HL-60 (cell line): Measurements from ENCODE around the gene PLAAT3.

Experiments
- GABPA ChIP-seq: IDR thresholded peaks from 2 replicates; pipeline ENCODE4 v1.6.1; 2012; ENCODE audit warnings: low read depth
- POLR2AphosphoS5 ChIP-seq: IDR thresholded peaks from 2 replicates; pipeline ENCODE4 v1.6.1; 2012; ENCODE audit warnings: low read depth
- REST ChIP-seq: IDR thresholded peaks from 2 replicates; pipeline ENCODE4 v1.6.1; 2012; ENCODE audit warnings: low read depth; ENCODE audit not compliant: insufficient replicate concordance
- TF ChIP-seq, protein P1 (sequence below): IDR thresholded peaks from one replicate; pipeline ENCODE4 v1.5.1; 2011; ENCODE audit warnings: low read length, control low read depth, inconsistent platforms; ENCODE audit not compliant: insufficient read depth

DNA sequence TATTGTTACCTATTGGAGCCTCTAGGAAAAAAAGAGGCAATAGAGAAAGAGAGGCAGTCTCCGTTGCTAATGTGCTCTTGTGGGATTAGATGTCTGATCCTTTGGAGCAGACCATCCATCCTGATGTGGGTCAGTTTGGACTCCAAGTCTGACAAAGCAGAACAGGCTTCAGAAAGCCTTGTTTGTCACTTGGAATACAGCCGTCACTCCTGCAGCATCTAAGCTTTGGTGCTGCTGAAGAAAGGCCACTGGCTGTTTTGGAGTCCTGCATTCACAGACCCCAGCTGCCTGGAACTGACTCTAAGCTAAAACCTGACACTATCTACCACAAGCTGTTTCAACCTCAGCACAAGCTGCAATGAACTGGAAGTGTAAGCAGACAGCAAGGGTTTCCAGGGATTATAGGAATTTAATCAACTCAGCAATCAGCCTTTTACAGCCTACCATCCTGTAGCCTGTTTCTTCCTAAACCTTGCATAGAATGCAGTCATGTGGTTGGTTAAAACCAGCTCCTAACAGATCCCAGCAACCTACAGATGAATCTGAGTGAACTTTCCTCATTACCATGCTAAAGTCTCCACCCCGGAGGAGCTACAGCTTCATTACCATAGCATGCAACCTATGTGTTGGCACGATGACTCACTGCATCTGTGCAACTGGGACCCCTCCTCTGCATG lies 81.3 kb downstream of the PLAAT3 start:
- TF ChIP-seq, protein P1, sequence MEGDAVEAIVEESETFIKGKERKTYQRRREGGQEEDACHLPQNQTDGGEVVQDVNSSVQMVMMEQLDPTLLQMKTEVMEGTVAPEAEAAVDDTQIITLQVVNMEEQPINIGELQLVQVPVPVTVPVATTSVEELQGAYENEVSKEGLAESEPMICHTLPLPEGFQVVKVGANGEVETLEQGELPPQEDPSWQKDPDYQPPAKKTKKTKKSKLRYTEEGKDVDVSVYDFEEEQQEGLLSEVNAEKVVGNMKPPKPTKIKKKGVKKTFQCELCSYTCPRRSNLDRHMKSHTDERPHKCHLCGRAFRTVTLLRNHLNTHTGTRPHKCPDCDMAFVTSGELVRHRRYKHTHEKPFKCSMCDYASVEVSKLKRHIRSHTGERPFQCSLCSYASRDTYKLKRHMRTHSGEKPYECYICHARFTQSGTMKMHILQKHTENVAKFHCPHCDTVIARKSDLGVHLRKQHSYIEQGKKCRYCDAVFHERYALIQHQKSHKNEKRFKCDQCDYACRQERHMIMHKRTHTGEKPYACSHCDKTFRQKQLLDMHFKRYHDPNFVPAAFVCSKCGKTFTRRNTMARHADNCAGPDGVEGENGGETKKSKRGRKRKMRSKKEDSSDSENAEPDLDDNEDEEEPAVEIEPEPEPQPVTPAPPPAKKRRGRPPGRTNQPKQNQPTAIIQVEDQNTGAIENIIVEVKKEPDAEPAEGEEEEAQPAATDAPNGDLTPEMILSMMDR = no peak
- TF ChIP-seq POLR2AphosphoS5 (no peak), REST (no peak), GABPA (no peak)
